Brain microvascular endothelial cell (primary cell): ENCODE data around the gene DENND2C.

Experiments used
- DNase-seq: peaks from one replicate; pipeline ENCODE4 v3.0.0-alpha.2; 2020
- H3K27ac ChIP-seq: fragments of 250-450 bp; sonication (Bioruptor Pico); 2 replicates; pipeline ENCODE4 v1.5.1; 2020; ENCODE audit warnings: mild to moderate bottlenecking, moderate library complexity
- H3K27me3 ChIP-seq: fragments of 250-450 bp; sonication (Bioruptor Pico); replicated peaks from 2 replicates; pipeline ENCODE4 v1.5.1; 2020; ENCODE audit warnings: mild to moderate bottlenecking
- H3K36me3 ChIP-seq: fragments of 250-450 bp; sonication (Bioruptor Pico); replicated peaks from 2 replicates; pipeline ENCODE4 v1.5.1; 2020; ENCODE audit warnings: mild to moderate bottlenecking
- H3K4me3 ChIP-seq: 2 replicates; pipeline ENCODE4 v1.5.1; 2011; ENCODE audit warnings: low read depth, mild to moderate bottlenecking, control low read depth, low read length, moderate library complexity
- CTCF ChIP-seq: IDR thresholded peaks from 2 replicates; pipeline ENCODE4 v1.5.1; 2011; ENCODE audit warnings: low read depth, mild to moderate bottlenecking, moderate library complexity, low read length, control low read depth, inconsistent platforms; ENCODE audit errors: missing control alignments
- in situ Hi-C: cut with HindIII; loops from 2 replicates; pipeline ENCODE4 v1.10.0; 2017; ENCODE audit warnings: low sequenced_read_pairs, low pct_ligation_motif_present

Gene DENND2C

GRCh38 chr1:114610546-114611245, 59.2 kb downstream of the DENND2C start:
- Histone ChIP-seq H3K4me3 (no peak overlapping the region), H3K27ac (no peak overlapping the region), H3K27me3 (no peaks in the 10 kb centered on the region), H3K36me3 (no peaks in the 10 kb centered on the region)
- in situ Hi-C loops: no loop called here
- no peak for TF ChIP-seq CTCF
- DNase-seq: peak; percentile 23

DNA sequence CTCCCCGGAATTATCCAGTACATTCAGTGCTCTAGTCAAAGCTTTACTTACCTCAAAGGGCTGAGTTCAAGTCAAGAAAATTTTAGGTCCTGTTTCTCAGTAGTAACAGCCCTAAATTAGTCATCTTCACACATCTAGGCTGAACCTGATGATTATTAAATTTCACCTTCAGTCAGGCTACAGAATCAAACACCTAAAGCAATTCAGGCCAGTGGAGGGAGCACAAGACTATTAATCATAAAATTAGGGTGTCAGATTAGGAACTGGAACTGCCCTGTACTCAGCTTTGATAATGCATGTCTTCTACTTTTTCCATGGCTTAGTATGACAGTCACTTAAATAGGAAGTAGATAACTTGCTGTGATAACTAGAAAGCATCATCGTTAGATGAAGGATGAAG, 60.0 kb downstream of the DENND2C start:
- TF ChIP-seq CTCF: no peak
- Histone ChIP-seq H3K27me3 (no peaks in the 10 kb centered on the region), H3K27ac (no peak overlapping the region), H3K4me3 (no peak overlapping the region), H3K36me3 (no peaks in the 10 kb centered on the region)
- no peak for DNase-seq
- in situ Hi-C loops: no loop called here

DNA sequence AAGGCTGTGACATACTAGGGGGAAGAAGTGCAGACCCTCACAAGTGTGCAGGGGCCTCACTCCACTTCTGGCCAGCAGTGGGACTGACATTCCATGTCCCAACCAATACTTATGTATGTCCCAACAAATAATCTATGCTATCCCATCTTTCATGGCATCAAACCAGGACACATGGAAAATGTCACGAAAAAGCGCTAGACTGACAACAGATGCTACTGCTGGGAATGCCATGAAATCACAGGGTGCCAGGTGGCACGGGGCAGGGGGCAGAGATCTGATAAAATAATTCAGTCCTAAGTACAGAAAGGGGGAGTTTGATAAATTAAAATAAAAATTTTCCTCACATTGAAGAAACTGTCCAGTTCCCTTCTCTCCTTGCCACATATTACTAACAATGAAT, 60.8 kb downstream of the DENND2C start:
- no peak for TF ChIP-seq CTCF
- no peaks in the 10 kb centered on the region for H3K36me3 ChIP-seq
- in situ Hi-C loops: no loop called here
- H3K27me3 ChIP-seq: no peaks in the 10 kb centered on the region
- no peak overlapping the region for H3K4me3 ChIP-seq
- H3K27ac ChIP-seq: no peak overlapping the region
- DNase-seq: no peak

DNA sequence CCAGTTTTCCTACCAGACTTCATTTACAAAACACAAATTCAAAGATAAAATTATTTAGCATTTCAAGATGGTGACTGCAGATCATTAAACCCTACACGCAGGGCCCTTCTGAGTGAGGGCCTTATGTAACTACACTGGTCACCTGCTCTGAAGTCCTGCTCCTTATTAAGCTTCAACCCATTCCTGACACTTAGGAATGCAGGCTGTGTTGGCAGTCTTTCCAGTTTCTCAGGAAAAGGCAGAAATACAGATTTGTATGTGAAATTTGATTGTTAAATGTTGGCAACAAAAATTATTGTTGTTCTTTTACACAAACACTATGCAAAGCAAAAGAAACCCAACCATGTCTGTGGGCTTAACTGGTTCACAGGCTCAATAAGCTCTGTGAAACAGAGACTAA, 62.6 kb downstream of the DENND2C start:
- DNase-seq: no peak
- Histone ChIP-seq H3K27ac (no peak overlapping the region), H3K4me3 (no peak overlapping the region), H3K36me3 (no peaks in the 10 kb centered on the region), H3K27me3 (no peaks in the 10 kb centered on the region)
- in situ Hi-C loops: no loop called here
- no peak for TF ChIP-seq CTCF

DNA sequence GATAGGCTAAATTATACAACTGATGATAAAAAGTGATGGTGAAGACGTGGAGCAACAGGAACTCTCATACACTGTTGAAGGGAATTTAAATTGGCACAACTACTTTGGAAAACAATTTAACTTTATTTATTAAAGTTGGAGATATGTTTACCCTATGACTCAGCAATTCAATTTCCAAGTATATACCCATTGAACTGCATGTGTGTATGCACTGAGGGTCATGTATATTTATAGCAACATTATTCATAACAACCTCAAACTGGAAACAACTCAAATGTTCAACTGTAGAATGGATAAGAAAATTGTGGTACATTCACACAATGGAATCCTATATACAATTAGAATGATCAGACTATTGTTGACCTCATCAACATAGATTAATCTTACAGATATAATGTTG, 71.9 kb downstream of the DENND2C start:
- Histone ChIP-seq H3K27ac (no peak overlapping the region), H3K4me3 (no peak overlapping the region), H3K27me3 (no peaks in the 10 kb centered on the region), H3K36me3 (no peaks in the 10 kb centered on the region)
- in situ Hi-C loops: no loop called here
- no peak for DNase-seq
- no peak for TF ChIP-seq CTCF

GRCh38 chr1:114595602-114596001, 74.2 kb downstream of the DENND2C start:
- no peak overlapping the region for H3K4me3 ChIP-seq
- in situ Hi-C loops: no loop called here
- no peak for TF ChIP-seq CTCF
- no peaks in the 10 kb centered on the region for H3K36me3 ChIP-seq
- no peak overlapping the region for H3K27ac ChIP-seq
- no peaks in the 10 kb centered on the region for H3K27me3 ChIP-seq
- DNase-seq: no peak
